ENCODE results near the gene AMMECR1L. TPM values are rescaled to one million over a fixed set of nuclear protein-coding genes. Genes with fewer than 3 reads are reported as not detected.
"Not testable (repeated sequence)": the region's sequence is repeated elsewhere in the genome, so short reads cannot be mapped to it uniquely, and the experiment has no call there.

AMMECR1L gene
- total RNA-seq, 1 experiment from 2014 or later, result 19.1 TPM

DNA sequence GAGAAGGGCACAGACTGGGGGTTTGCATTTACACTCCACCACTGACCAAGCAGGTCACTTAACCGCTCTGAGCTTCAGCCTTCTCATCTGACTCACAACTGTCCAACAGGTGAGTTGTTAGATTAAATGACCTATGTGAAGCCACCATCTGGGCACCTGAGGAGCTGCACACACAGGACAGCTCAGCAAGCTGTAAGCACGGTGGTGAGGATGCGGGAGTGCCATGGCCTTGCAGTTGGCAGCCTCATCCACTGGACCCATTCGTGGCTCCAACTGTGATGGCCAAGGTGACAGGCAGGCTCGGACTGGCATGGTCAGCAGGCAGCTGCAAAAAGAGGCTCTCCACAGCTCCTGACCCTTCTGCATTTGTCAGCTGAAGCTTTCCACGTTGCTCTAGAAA is 23.3 kb upstream of the AMMECR1L start:
- no peak overlapping the region for H3K9ac ChIP-seq (ENCODE audit: low read length)
- DNase-seq (ENCODE audit: low read depth, low spot score), result peak; percentile 38
- POLR2A ChIA-PET, result interaction anchor here (1.1 kb wide), 1 partner anchor 14 kb away, joined by 4 read pairs; no protein-coding TSS in a partner anchor
- RAD21 ChIA-PET (ENCODE audit: low non-redundant PET in 1 of 2, low total read pairs in 2 of 2, uncharacterized antibody in 2 of 2, unreplicated experiment in 2 of 2), result no interaction called here
- H3K27me3 ChIP-seq (ENCODE audit: insufficient read depth, low read length), result no peaks in the 10 kb centered on the region
- no peak overlapping the region for H3K4me3 ChIP-seq (replicated peaks in 1 of 2; ENCODE audit: low read depth in 1 of 2, low read length in 2 of 2)
- no peak overlapping the region for H3K27ac ChIP-seq (ENCODE audit: low read depth, low read length)
- TF ChIP-seq JUND (IDR thresholded peaks at IDR 0.05) (no peak), CBX3 (IDR thresholded peaks at IDR 0.05; ENCODE audit: low read depth) (peak; percentile 58; the same call in 1 of the 2 replicates), CTCF (IDR thresholded peaks at IDR 0.05 in 2 of 3, conservative IDR thresholded peaks at IDR 0.05 in 1 of 3; ENCODE audit: borderline replicate concordance in 1 of 3, insufficient read depth in 1 of 3, low read depth in 2 of 3, low read length in 2 of 3) (peak in 2 of 3 experiments; percentile 26 to 28; a peak in 2 of 6 replicates), POLR2AphosphoS5 (IDR thresholded peaks at IDR 0.05; ENCODE audit: low read depth, low read length) (no peak), ZFX (IDR thresholded peaks at IDR 0.05) (no peak), ELF1 (IDR thresholded peaks at IDR 0.05; ENCODE audit: borderline replicate concordance, low read depth) (no peak), RAD21 (IDR thresholded peaks at IDR 0.05; ENCODE audit: low read depth) (peak; percentile 18; the same call in 1 of the 2 replicates), SP1 (IDR thresholded peaks at IDR 0.05; ENCODE audit: low read depth) (no peak), TCF7L2 (IDR thresholded peaks at IDR 0.05; ENCODE audit: borderline replicate concordance, extremely low read depth, insufficient read depth, insufficient read length) (no peak), SRF (IDR thresholded peaks at IDR 0.05; ENCODE audit: low read depth) (no peak)
- CTCF ChIA-PET, result interaction anchor here (1.0 kb wide), 1 partner anchor 9 kb away, joined by 3 read pairs; no protein-coding TSS in a partner anchor
- no peaks in the 10 kb centered on the region for H3K9me3 ChIP-seq (ENCODE audit: control insufficient read depth in 1 of 2, insufficient read depth in 1 of 2, low read depth in 1 of 2, low read length in 2 of 2)
- H3K9me2 ChIP-seq (ENCODE audit: insufficient read depth), result no peaks in the 10 kb centered on the region
- no peaks in the 10 kb centered on the region for H3K79me2 ChIP-seq (ENCODE audit: insufficient read depth, low read length)
- ATAC-seq, result peak; percentile 92
- no peaks in the 10 kb centered on the region; a peak in 1 of 4 replicates for H3K4me1 ChIP-seq (ENCODE audit: control insufficient read depth in 1 of 2, insufficient read depth in 2 of 2, low read length in 2 of 2)
- H3K36me3 ChIP-seq (ENCODE audit: control insufficient read depth in 1 of 2, insufficient read depth in 2 of 2, low read length in 2 of 2), result no peaks in the 10 kb centered on the region
- BruUV-seq (replicated peaks), result no TSS peak
- H3K4me2 ChIP-seq (ENCODE audit: low read length), result no peak overlapping the region
- no peak overlapping the region for H2AFZ ChIP-seq (ENCODE audit: low read depth, low read length, poor library complexity, severe bottlenecking)
- H4K20me1 ChIP-seq (ENCODE audit: insufficient read depth), result no peaks in the 10 kb centered on the region
- intact Hi-C loops (cut with micrococcal nuclease), result no loop called here

GRCh38 chr2:127907733-127908400 is 22.1 kb upstream of the AMMECR1L start:
- CTCF ChIA-PET; H3K9ac ChIP-seq (ENCODE audit: low read length); H3K36me3 ChIP-seq (ENCODE audit: control insufficient read depth in 1 of 2, insufficient read depth in 2 of 2, low read length in 2 of 2); H2AFZ ChIP-seq (ENCODE audit: low read depth, low read length, poor library complexity, severe bottlenecking); intact Hi-C loops (cut with micrococcal nuclease); BruUV-seq (replicated peaks); ATAC-seq; H3K4me2 ChIP-seq (ENCODE audit: low read length); H3K79me2 ChIP-seq (ENCODE audit: insufficient read depth, low read length); H3K9me2 ChIP-seq (ENCODE audit: insufficient read depth); H3K9me3 ChIP-seq (ENCODE audit: control insufficient read depth in 1 of 2, insufficient read depth in 1 of 2, low read depth in 1 of 2, low read length in 2 of 2); H4K20me1 ChIP-seq (ENCODE audit: insufficient read depth); H3K27me3 ChIP-seq (ENCODE audit: insufficient read depth, low read length); H3K4me1 ChIP-seq (ENCODE audit: control insufficient read depth in 1 of 2, insufficient read depth in 2 of 2, low read length in 2 of 2); H3K4me3 ChIP-seq (replicated peaks in 1 of 2; ENCODE audit: low read depth in 1 of 2, low read length in 2 of 2); H3K27ac ChIP-seq (ENCODE audit: low read depth, low read length); POLR2A ChIA-PET; DNase-seq (ENCODE audit: low read depth, low spot score): not testable (repeated sequence)
- RAD21 ChIA-PET (ENCODE audit: low non-redundant PET in 1 of 2, low total read pairs in 2 of 2, uncharacterized antibody in 2 of 2, unreplicated experiment in 2 of 2), result interaction anchor here in 1 of 2 experiments (0.7 kb wide), 1 partner anchor 160 kb away, joined by 9 read pairs; no protein-coding TSS in a partner anchor

Data from HCT116 (cell line).